H1 (cell line): ENCODE measurements around the gene CLDN6. TPM values are rescaled to one million over a fixed set of nuclear protein-coding genes. Genes with fewer than 3 reads are reported as not detected.

Experiments
- CBX5 ChIP-seq: fragments of 300-800, 300-1000 bp; sonication (generic); IDR thresholded peaks from 2 replicates; pipeline ENCODE4 v1.7.1; 2016; ENCODE audit warnings: antibody characterized with exemption, low read length, low read depth
- CHD2 ChIP-seq: IDR thresholded peaks from 2 replicates; pipeline ENCODE4 v1.6.1; 2012; ENCODE audit warnings: low read length, improper control_type of control experiment
- CHD7 ChIP-seq: fragments of 300-600 bp; sonication (generic); IDR thresholded peaks from 2 replicates; pipeline ENCODE4 v1.7.1; 2012; ENCODE audit warnings: low read length, moderate library complexity, mild to moderate bottlenecking, inconsistent platforms; ENCODE audit not compliant: insufficient replicate concordance
- CTBP2 ChIP-seq: IDR thresholded peaks from 2 replicates; pipeline ENCODE4 v1.7.0; 2011; ENCODE audit warnings: borderline replicate concordance, mild to moderate bottlenecking, moderate library complexity, mixed read lengths, low read length; ENCODE audit not compliant: insufficient read depth, insufficient read length
- EGR1 ChIP-seq: IDR thresholded peaks from 2 replicates; pipeline ENCODE4 v1.6.1; 2011; ENCODE audit warnings: low read depth, low read length, borderline replicate concordance
- POLR2A ChIP-seq, 2 experiments: IDR thresholded peaks; 1 replicate in 1 of 2; 2 replicates in 1 of 2; pipeline ENCODE4 v1.6.1; 2011; ENCODE audit warnings: low read depth in 2 of 2, low read length in 2 of 2, mild to moderate bottlenecking in 2 of 2; ENCODE audit errors: control extremely low read depth in 1 of 2
- POLR2AphosphoS5 ChIP-seq: IDR thresholded peaks from 2 replicates; pipeline ENCODE4 v1.6.1; 2011; ENCODE audit warnings: low read depth, low read length
- SP4 ChIP-seq: IDR thresholded peaks from 2 replicates; pipeline ENCODE4 v1.6.1; 2012; ENCODE audit warnings: low read length, inconsistent platforms
- SRF ChIP-seq: IDR thresholded peaks from 2 replicates; pipeline ENCODE4 v1.6.1; 2011; ENCODE audit warnings: mild to moderate bottlenecking, low read depth, low read length, moderate library complexity
- USF2 ChIP-seq: IDR thresholded peaks from 2 replicates; pipeline ENCODE4 v1.6.1; 2011; ENCODE audit warnings: low read length, improper control_type of control experiment
- polyA plus RNA-seq, 7 experiments: library from polyadenylated mRNA; depleted of rRNA in 3 of 7; stranded (reverse) in 5 of 7; unstranded in 2 of 7; fragments of >200 nt in 5 of 7; fragments of 200-250 nt in 2 of 7; gene quantifications; 1 replicate in 5 of 7; 2 replicates in 1 of 7; 4 replicates in 1 of 7; pipeline versions ENCODE4 v1.2.1 to v1.2.3, GENCODE V29; 2011 to 2013; ENCODE audit warnings: missing spikeins in 2 of 7, mixed read lengths in 2 of 7
- total RNA-seq: library from RNA; stranded (reverse); fragmentation: NEBNext Ultra II Directional; extraction: Animal tissue kit (Norgen Biotek cat#: 25700); gene quantifications from 2 replicates; pipeline ENCODE4 v1.2.1, GENCODE V29; 2021

The CLDN6 gene
- total and polyA plus RNA-seq, 2 of the 8 experiments (the other 6 are each of a cell fraction or from before 2014, with no cell fraction given), result 747 to 1,115 TPM

- TF ChIP-seq CHD7, result no peak
- TF ChIP-seq CTBP2, result no peak
- 0 out of 3 replicates have a peak, but pooled peaks of 1 of the 2 experiments have one; percentile 32 for TF ChIP-seq POLR2A (IDR thresholded peaks at IDR 0.05; ENCODE audit: control extremely low read depth in 1 of 2, low read depth in 2 of 2, low read length in 2 of 2)
- no peak for TF ChIP-seq EGR1
- no peak for TF ChIP-seq USF2
- TF ChIP-seq SRF, result no peak
- no peak for TF ChIP-seq CBX5
- peak; percentile 62; the same call in 1 of the 2 replicates for TF ChIP-seq SP4
- TF ChIP-seq POLR2AphosphoS5, result no peak; the same call in 1 of the 2 replicates
- peak; percentile 87 for TF ChIP-seq CHD2
Observed at GRCh38 chr16:3003582-3004270, 14.3 kb downstream of the CLDN6 start (continued).
